ENCODE data around the gene UACA. TPM values are rescaled to one million over a fixed set of nuclear protein-coding genes. Genes with fewer than 3 reads are reported as not detected.
A peak's percentile ranks its signal among the peaks of the same experiment; 100 is the strongest.
"Not testable (repeated sequence)": the region's sequence is repeated elsewhere in the genome, so short reads cannot be mapped to it uniquely, and the experiment has no call there.

Gene UACA
- total RNA-seq, 1 experiment from 2014 or later, result 37.6 TPM

DNA sequence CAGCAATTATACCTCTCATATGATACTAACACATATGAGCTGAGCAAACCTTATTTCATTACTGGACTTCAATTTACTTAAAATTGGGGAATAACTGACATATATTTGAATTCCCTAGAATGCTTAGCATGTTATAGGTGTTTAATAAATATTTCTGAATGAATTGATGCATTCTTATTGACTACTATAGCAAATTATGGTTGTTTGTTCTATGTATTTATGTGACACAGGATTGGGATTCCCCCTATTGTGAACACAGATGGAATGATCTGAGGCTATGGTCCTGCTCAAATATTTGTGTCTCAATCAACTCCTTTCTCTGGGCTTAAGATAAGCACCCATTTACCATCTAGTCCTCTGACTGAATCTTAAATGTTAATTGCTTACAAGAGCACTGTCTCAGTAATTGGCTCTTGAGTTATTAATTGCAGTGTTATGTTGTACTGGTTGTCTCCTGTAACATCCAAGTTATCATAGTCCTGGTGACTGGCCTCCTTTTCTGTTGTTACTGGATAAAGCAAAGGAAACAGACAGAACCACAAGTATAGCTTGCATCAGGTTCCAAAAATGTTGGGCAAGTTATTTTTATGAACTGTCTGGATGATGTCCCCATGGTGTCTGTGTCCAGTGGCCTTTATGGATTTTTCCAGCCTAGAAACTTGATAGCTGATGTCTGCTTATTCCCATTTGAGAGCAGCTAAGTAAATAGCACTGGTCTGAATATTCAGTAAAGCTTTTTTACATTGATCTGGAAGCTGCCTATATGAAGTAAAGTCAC, 2.3 kb upstream of the UACA start:
- Histone ChIP-seq H3K9me3 (no peaks in the 10 kb centered on the region), H3K4me3 (no peak overlapping the region), H3K27me3 (no peaks in the 10 kb centered on the region), H3K36me3 (no peaks in the 10 kb centered on the region)
- DNase-seq, result no peak

- no peak for DNase-seq
- H3K36me3 ChIP-seq, result peaks cover 7% of the 10 kb centered on the region
- peak overlapping the region; percentile 77 for H3K4me3 ChIP-seq
- no peaks in the 10 kb centered on the region for H3K27me3 ChIP-seq
- H3K9me3 ChIP-seq, result no peaks in the 10 kb centered on the region
Observed at GRCh38 chr15:70763950-70764730, 782 bp upstream of the UACA start.

GRCh38 chr15:70762469-70763119, 764 bp downstream of the UACA start:
- DNase-seq, result peak; percentile 59
- Histone ChIP-seq H3K9me3 (no peaks in the 10 kb centered on the region), H3K36me3 (peaks cover 20% of the 10 kb centered on the region), H3K27me3 (no peaks in the 10 kb centered on the region), H3K4me3 (peak overlapping the region; percentile 77)

DNA sequence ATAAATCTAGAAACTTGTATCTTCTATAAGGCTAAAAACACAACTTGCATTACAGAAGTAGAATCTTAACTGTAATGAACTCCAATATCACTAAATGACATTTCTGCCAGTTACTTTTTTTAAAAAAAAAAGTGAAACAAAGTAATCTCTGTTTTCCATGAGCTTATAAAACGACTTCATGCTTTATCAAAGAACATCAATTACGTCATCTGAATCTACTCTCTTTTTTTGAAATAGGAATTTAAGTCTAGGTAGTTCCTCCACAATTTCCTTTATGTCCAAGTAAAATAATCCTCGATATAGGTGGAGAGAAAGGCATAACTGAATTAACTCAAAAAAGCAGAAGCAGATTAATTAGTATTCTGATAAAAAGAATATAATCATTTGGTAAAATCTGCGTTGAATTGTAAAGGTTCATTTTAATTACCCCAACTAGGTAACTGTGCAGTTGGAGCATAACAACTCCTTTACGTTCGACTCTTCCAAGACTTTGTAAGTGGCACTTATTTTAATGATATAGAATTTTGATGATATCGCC, 1.4 kb downstream of the UACA start:
- Histone ChIP-seq H3K36me3 (peaks cover 20% of the 10 kb centered on the region), H3K27me3 (no peaks in the 10 kb centered on the region), H3K9me3 (no peaks in the 10 kb centered on the region), H3K4me3 (peak overlapping the region; percentile 77)
- no peak for DNase-seq

DNA sequence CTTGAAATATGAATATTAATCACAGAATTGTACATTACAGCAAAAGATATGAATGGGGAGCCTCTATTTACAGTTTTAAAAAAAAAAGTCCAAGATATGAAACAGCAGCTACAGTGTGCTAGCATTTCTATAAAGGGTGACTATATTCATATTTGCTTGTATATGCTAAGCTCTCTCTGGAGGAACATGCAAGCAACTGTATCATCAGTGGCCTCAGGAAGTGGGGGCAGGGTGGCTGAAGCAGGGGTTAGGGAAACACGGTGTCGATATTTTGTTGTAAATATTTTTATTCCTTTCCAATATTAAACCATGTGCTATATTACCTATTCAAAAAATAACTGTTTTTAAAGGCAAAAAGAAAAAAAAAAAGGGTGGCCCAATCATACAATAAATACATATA, 2.3 kb downstream of the UACA start:
- H3K4me3 ChIP-seq, result peak overlapping the region; percentile 77
- DNase-seq, result no peak
- no peaks in the 10 kb centered on the region for H3K9me3 ChIP-seq
- no peaks in the 10 kb centered on the region for H3K27me3 ChIP-seq
- H3K36me3 ChIP-seq, result peaks cover 20% of the 10 kb centered on the region

DNA sequence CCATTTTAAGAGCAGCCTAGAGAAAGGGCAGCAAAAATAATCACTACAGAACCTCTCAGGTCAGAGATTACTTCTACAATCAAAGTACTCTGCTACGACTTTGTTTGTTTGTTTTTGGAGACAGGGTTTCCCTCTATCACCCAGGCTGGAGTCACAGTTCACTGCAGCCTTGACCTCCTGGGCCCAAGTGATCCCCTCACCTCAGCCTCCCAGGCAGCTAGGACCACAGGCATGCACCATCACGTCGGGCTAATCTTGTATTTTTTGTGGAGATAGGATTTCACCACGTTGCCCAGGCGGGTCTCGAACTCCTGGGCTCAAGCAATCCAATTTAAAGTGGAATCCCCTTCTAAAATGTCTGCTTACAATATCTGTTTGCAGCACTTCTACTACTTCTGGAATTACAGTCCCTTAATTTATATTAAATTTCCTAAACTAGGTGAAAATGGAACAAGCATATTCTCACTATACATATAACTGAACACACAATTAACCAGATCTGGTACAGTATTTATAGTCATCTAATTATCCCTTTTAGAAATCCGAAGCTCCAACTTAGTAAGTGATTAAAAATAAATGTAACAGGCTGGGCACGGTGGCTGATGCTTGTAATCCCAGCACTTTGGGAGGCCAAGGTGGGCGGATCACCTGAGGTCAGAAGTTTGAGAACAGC, 4.4 kb downstream of the UACA start:
- Histone ChIP-seq H3K4me3 (no peak overlapping the region), H3K36me3 (peaks cover 20% of the 10 kb centered on the region), H3K9me3 (no peaks in the 10 kb centered on the region), H3K27me3 (no peaks in the 10 kb centered on the region)
- no peak for DNase-seq

DNA sequence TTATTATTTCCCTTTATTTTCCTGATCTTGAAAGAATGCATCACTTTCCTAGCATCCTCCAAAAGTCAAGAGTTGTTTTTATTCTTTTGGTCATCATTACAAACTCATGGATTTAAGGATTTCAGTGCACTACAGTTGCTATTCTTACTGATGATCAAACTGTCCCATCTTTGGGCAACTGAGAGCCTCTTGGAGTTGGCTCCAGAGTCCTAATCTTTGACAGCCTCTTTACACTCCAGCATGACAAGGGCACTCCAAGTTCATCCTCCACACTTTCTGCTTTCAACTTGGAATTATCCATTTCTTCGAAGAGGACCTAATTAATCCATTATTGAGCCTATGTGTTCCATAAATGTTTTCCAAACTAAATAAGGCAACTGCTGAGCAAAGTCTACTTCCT, 5.7 kb downstream of the UACA start:
- DNase-seq, result no peak
- Histone ChIP-seq H3K27me3 (no peaks in the 10 kb centered on the region), H3K4me3 (no peak overlapping the region), H3K36me3 (peaks cover 20% of the 10 kb centered on the region), H3K9me3 (no peaks in the 10 kb centered on the region)

GRCh38 chr15:70754862-70755261, 8.5 kb downstream of the UACA start:
- H3K4me3 ChIP-seq, result no peak overlapping the region
- no peaks in the 10 kb centered on the region for H3K27me3 ChIP-seq
- no peak for DNase-seq
- H3K9me3 ChIP-seq, result no peaks in the 10 kb centered on the region
- H3K36me3 ChIP-seq, result peaks cover 20% of the 10 kb centered on the region

DNA sequence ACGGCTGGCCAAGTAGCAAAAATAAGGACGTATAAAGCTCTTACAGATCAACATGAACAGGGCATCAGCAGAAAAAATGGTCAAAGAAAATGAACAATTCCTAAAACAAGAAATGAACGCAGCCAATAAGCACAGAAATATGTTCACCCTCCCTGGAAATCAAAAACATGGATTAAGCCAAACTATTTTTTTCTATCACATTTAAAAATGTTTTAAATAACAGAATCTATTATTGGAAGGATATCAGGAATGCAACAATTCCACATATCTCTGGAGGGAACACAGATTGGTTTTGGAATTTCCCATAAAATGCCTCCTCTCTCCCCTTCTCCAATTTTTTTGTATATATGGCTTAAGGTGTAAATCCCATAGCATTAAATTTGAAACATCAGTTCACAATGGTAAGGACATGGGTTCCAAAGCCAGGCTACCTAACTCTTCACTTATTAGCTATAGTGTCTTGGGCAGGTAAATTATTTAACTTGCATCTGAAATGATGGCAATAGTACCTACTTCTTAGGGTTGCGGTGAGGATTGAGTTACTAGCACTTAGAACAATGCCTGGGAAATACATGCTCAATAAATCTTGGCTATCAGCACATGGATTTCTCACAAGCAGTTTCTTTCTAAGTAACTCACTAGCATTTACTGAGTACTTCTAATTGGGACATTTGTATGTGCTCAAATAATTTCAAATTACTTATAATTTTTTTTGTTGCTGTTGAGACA, 10.1 kb downstream of the UACA start:
- DNase-seq, result no peak
- Histone ChIP-seq H3K36me3 (peaks cover 5% of the 10 kb centered on the region; the same call in 1 of the 2 replicates), H3K9me3 (no peaks in the 10 kb centered on the region), H3K4me3 (no peak overlapping the region), H3K27me3 (no peaks in the 10 kb centered on the region)

- H3K4me3 ChIP-seq, result no peak overlapping the region
- no peaks in the 10 kb centered on the region for H3K9me3 ChIP-seq
- no peak for DNase-seq
- no peaks in the 10 kb centered on the region; the same call in 1 of the 2 replicates for H3K36me3 ChIP-seq
- no peaks in the 10 kb centered on the region for H3K27me3 ChIP-seq
Observed at GRCh38 chr15:70752193-70752635, 11.1 kb downstream of the UACA start.

GRCh38 chr15:70750203-70750869, 13.0 kb downstream of the UACA start:
- Histone ChIP-seq H3K36me3 (no peaks in the 10 kb centered on the region; the same call in 1 of the 2 replicates), H3K27me3 (no peaks in the 10 kb centered on the region), H3K4me3 (no peak overlapping the region), H3K9me3 (no peaks in the 10 kb centered on the region)
- no peak for DNase-seq

- DNase-seq, result peak; percentile 35
- Histone ChIP-seq H3K9me3 (no peaks in the 10 kb centered on the region), H3K4me3 (no peak overlapping the region), H3K36me3 (no peaks in the 10 kb centered on the region; the same call in 1 of the 2 replicates), H3K27me3 (no peaks in the 10 kb centered on the region)
Observed at GRCh38 chr15:70748281-70748747, 15.0 kb downstream of the UACA start.

DNA sequence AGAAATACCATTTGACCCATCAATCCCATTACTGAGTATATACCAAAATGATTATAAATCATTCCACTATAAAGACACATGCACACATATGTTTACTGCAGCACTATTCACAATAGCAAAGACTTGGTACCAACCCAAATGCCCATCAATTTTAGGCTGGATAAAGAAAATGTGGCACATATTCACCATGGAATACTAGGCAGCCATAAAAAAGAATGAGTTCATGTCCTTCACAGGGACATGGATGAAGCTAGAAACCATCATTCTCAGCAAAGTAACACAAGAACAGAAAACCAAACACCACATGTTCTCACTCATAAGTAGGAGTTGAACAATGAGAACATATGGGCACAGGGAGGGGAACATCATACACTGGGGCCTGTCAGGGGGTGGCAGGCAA, 16.8 kb downstream of the UACA start:
- H3K4me3 ChIP-seq, H3K9me3 ChIP-seq, H3K27me3 ChIP-seq, DNase-seq, H3K36me3 ChIP-seq: not testable (repeated sequence)

DNA sequence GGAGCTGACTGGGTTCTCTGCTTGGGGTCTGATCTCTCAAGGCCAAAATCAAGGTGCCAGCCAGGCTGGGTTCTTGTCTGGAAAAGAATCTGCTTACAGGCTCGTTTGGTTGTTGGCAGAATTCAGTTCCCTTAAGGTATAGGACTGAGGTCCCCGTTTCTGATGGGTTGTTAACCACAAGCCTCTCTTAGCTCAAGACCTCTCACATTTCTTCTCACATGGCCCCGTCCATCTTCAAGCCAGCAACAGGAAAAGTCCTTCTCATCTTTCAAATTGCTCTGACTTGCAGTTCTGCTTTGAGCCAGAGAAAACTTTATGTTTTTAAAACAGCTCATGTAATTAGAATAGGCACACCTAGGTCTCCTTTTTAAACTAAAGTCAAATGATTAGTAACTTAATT, 20.4 kb downstream of the UACA start:
- Histone ChIP-seq H3K9me3 (no peaks in the 10 kb centered on the region), H3K4me3 (peak overlapping the region; percentile 55), H3K36me3 (peaks cover 3% of the 10 kb centered on the region; the same call in 1 of the 2 replicates), H3K27me3 (no peaks in the 10 kb centered on the region)
- no peak for DNase-seq

- H3K9me3 ChIP-seq, result no peaks in the 10 kb centered on the region
- no peak for DNase-seq
- no peaks in the 10 kb centered on the region for H3K27me3 ChIP-seq
- no peak overlapping the region for H3K4me3 ChIP-seq
- peaks cover 7% of the 10 kb centered on the region for H3K36me3 ChIP-seq
Observed at GRCh38 chr15:70741677-70742293, 21.6 kb downstream of the UACA start.

Measured in MG63 (cell line).